ENCODE results near the gene DNASE1L2. TPM values are rescaled to one million over a fixed set of nuclear protein-coding genes. Genes with fewer than 3 reads are reported as not detected.

Gene DNASE1L2
- total and polyA plus RNA-seq, 10 of the 15 experiments (the other 5 are each of a cell fraction or from before 2014, with no cell fraction given) = 0.06 to 1.5 (median 0.29) TPM

GRCh38 chr16:2282866-2283555, 46.8 kb downstream of the DNASE1L2 start (continued):
- TF ChIP-seq YY1 (IDR thresholded peaks at IDR 0.05; ENCODE audit: low read depth, low read length) (no peak), SREBF2 (IDR thresholded peaks at IDR 0.05; ENCODE audit: low read length) (no peak), SPI1 (IDR thresholded peaks at IDR 0.05; ENCODE audit: borderline replicate concordance, insufficient read depth, low read depth, low read length) (no peak), TBL1XR1 (IDR thresholded peaks at IDR 0.05; ENCODE audit: low read depth, low read length) (no peak), CBFB (IDR thresholded peaks at IDR 0.05; ENCODE audit: low read depth) (no peak), IKZF2 (IDR thresholded peaks at IDR 0.05) (no peak), E2F4 (IDR thresholded peaks at IDR 0.05; ENCODE audit: low read depth, low read length) (no peak), RAD51 (IDR thresholded peaks at IDR 0.05) (no peak), RB1 (IDR thresholded peaks at IDR 0.05; ENCODE audit: borderline replicate concordance) (no peak), ZNF274 (IDR thresholded peaks at IDR 0.05; ENCODE audit: insufficient read depth, insufficient read length) (no peak), HDAC2 (IDR thresholded peaks at IDR 0.05) (no peak), NFXL1 (IDR thresholded peaks at IDR 0.05; ENCODE audit: borderline replicate concordance) (no peak)

- Histone ChIP-seq H3K4me1 (ENCODE audit: control insufficient read depth, insufficient read depth, low read length) (no peaks in the 10 kb centered on the region), H3K9me3 (replicated peaks; ENCODE audit: control insufficient read depth, insufficient read depth, low read length) (no peaks in the 10 kb centered on the region), H3K9ac (ENCODE audit: control insufficient read depth, insufficient read depth, low read length) (no peak overlapping the region), H2AFZ (ENCODE audit: control insufficient read depth, low read depth, low read length) (no peak overlapping the region), H3K4me3 (no peak overlapping the region), H3K27ac (ENCODE audit: control insufficient read depth, insufficient read depth) (no peak overlapping the region), H3K79me2 (ENCODE audit: control insufficient read depth, insufficient read depth, low read length) (no peaks in the 10 kb centered on the region), H3K27me3 (replicated peaks in 1 of 2; ENCODE audit: control insufficient read depth in 2 of 2, insufficient read depth in 2 of 2, low read length in 1 of 2) (no peaks in the 10 kb centered on the region; a peak in 1 of 4 replicates), H3K4me2 (ENCODE audit: control insufficient read depth, insufficient read depth) (no peak overlapping the region), H4K20me1 (ENCODE audit: control insufficient read depth, insufficient read depth) (no peaks in the 10 kb centered on the region), H3K36me3 (ENCODE audit: control insufficient read depth in 2 of 2, insufficient read depth in 2 of 2, low read length in 1 of 2) (no peaks in the 10 kb centered on the region)
- no peak for DNase-seq (ENCODE audit: low read depth, low spot score)
- RAD21 ChIA-PET (ENCODE audit: unreplicated experiment) = no interaction called here
- 70% methylated on average over 33 of the region's 37 CpGs for WGBS (ENCODE audit: insufficient coverage, insufficient replicate concordance, low lambda C conversion rate, missing lambda C conversion rate)
- ATAC-seq = no peak
- CTCF ChIA-PET = no interaction called here
- BruUV-seq (replicated peaks) = no TSS peak
- no peak for FAIRE-seq
- SMC1A ChIA-PET (ENCODE audit: uncharacterized antibody, unreplicated experiment) = no interaction called here
- intact Hi-C loops (cut with micrococcal nuclease; ENCODE audit: unreplicated experiment) (no loop called here), in situ Hi-C loops (cut with MboI) (no loop called here)
- POLR2A ChIA-PET = interaction anchor here (0.8 kb wide), 1 partner anchor 9 kb away, joined by 3 read pairs; no protein-coding TSS in a partner anchor
- no peak for TF ChIP-seq SIN3A (IDR thresholded peaks at IDR 0.05; ENCODE audit: low read depth, low read length)
- no peak for TF ChIP-seq E2F4 (IDR thresholded peaks at IDR 0.05; ENCODE audit: low read depth, low read length)
- TF ChIP-seq MLLT1 (IDR thresholded peaks at IDR 0.05) = no peak
- no peak for TF ChIP-seq IKZF1 (conservative IDR thresholded peaks at IDR 0.05)
- no peak for TF ChIP-seq ZBED1 (IDR thresholded peaks at IDR 0.05; ENCODE audit: borderline replicate concordance)
- no peak for TF ChIP-seq E2F8 (IDR thresholded peaks at IDR 0.05; ENCODE audit: low read depth, partially characterized antibody)
These were observed 47.9 kb downstream of the DNASE1L2 start for GRCh38 chr16:2284001-2284770.

All from GM12878 (cell line).